ENCODE results near the gene FUT8. TPM values are rescaled to one million over a fixed set of nuclear protein-coding genes. Genes with fewer than 3 reads are reported as not detected.
"Not testable (repeated sequence)": the region's sequence is repeated elsewhere in the genome, so short reads cannot be mapped to it uniquely, and the experiment has no call there.

FUT8 gene
- total RNA-seq, 1 experiment from 2014 or later: 11.8 TPM

GRCh38 chr14:65462411-65462810, 49.9 kb downstream of the FUT8 start:
- no TSS peak for BruUV-seq (replicated peaks)
- H3K4me1 Mint-ChIP-seq (ENCODE audit: insufficient read depth, unreplicated experiment): peaks cover 16% of the 10 kb centered on the region
- H3K27ac Mint-ChIP-seq (ENCODE audit: low read depth, unreplicated experiment): peak overlapping the region; percentile 16
- ChIA-PET CTCF (interaction anchor here (0.7 kb wide), 1 partner anchor 101 kb away, joined by 3 read pairs; no protein-coding TSS in a partner anchor), POLR2A (no interaction called here)
- intact Hi-C loops (cut with micrococcal nuclease): no loop called here
- no peak for DNase-seq (ENCODE audit: unreplicated experiment)
- peaks cover 5% of the 10 kb centered on the region for H3K36me3 Mint-ChIP-seq (ENCODE audit: insufficient read depth, unreplicated experiment)
- H3K27me3 Mint-ChIP-seq (ENCODE audit: insufficient read depth, unreplicated experiment): no peaks in the 10 kb centered on the region
- H3K9me3 Mint-ChIP-seq (ENCODE audit: unreplicated experiment): no peaks in the 10 kb centered on the region
- no peak overlapping the region for H3K4me3 Mint-ChIP-seq (ENCODE audit: unreplicated experiment)
- no peak for TF ChIP-seq CTCF (IDR thresholded peaks at IDR 0.05; ENCODE audit: unreplicated experiment)

- intact Hi-C loops (cut with micrococcal nuclease): no loop called here
- no TSS peak for BruUV-seq (replicated peaks)
- no peak for TF ChIP-seq CTCF (IDR thresholded peaks at IDR 0.05; ENCODE audit: unreplicated experiment)
- POLR2A ChIA-PET: no interaction called here
- H3K27ac Mint-ChIP-seq (ENCODE audit: low read depth, unreplicated experiment): no peak overlapping the region
- DNase-seq (ENCODE audit: unreplicated experiment): no peak
- no peaks in the 10 kb centered on the region for H3K9me3 Mint-ChIP-seq (ENCODE audit: unreplicated experiment)
- no peaks in the 10 kb centered on the region for H3K36me3 Mint-ChIP-seq (ENCODE audit: insufficient read depth, unreplicated experiment)
- CTCF ChIA-PET: interaction anchor here (0.9 kb wide), 1 partner anchor 494 kb away, joined by 3 read pairs; no protein-coding TSS in a partner anchor
- no peak overlapping the region for H3K4me3 Mint-ChIP-seq (ENCODE audit: unreplicated experiment)
- H3K27me3 Mint-ChIP-seq (ENCODE audit: insufficient read depth, unreplicated experiment): no peaks in the 10 kb centered on the region
- H3K4me1 Mint-ChIP-seq (ENCODE audit: insufficient read depth, unreplicated experiment): peaks cover 16% of the 10 kb centered on the region
Measured at GRCh38 chr14:65465584-65465983, 53.1 kb downstream of the FUT8 start.

GRCh38 chr14:65467926-65468325, 55.4 kb downstream of the FUT8 start:
- BruUV-seq (replicated peaks); CTCF ChIA-PET; POLR2A ChIA-PET; H3K27me3 Mint-ChIP-seq (ENCODE audit: insufficient read depth, unreplicated experiment); DNase-seq (ENCODE audit: unreplicated experiment); H3K4me1 Mint-ChIP-seq (ENCODE audit: insufficient read depth, unreplicated experiment); H3K9me3 Mint-ChIP-seq (ENCODE audit: unreplicated experiment); H3K27ac Mint-ChIP-seq (ENCODE audit: low read depth, unreplicated experiment); H3K4me3 Mint-ChIP-seq (ENCODE audit: unreplicated experiment); intact Hi-C loops (cut with micrococcal nuclease); H3K36me3 Mint-ChIP-seq (ENCODE audit: insufficient read depth, unreplicated experiment): not testable (repeated sequence)

GRCh38 chr14:65469903-65470302, 57.4 kb downstream of the FUT8 start:
- BruUV-seq (replicated peaks): no TSS peak
- Mint-ChIP-seq H3K9me3 (ENCODE audit: unreplicated experiment) (no peaks in the 10 kb centered on the region), H3K4me3 (ENCODE audit: unreplicated experiment) (no peak overlapping the region), H3K36me3 (ENCODE audit: insufficient read depth, unreplicated experiment) (no peaks in the 10 kb centered on the region), H3K27ac (ENCODE audit: low read depth, unreplicated experiment) (no peak overlapping the region), H3K4me1 (ENCODE audit: insufficient read depth, unreplicated experiment) (no peaks in the 10 kb centered on the region), H3K27me3 (ENCODE audit: insufficient read depth, unreplicated experiment) (no peaks in the 10 kb centered on the region)
- no peak for TF ChIP-seq CTCF (IDR thresholded peaks at IDR 0.05; ENCODE audit: unreplicated experiment)
- no peak for DNase-seq (ENCODE audit: unreplicated experiment)
- intact Hi-C loops (cut with micrococcal nuclease): no loop called here
- ChIA-PET CTCF (interaction anchor here (0.7 kb wide), 1 partner anchor 1744 kb away, joined by 3 read pairs; no protein-coding TSS in a partner anchor), POLR2A (no interaction called here)

- Mint-ChIP-seq H3K27me3 (ENCODE audit: insufficient read depth, unreplicated experiment) (no peaks in the 10 kb centered on the region), H3K4me3 (ENCODE audit: unreplicated experiment) (no peak overlapping the region), H3K27ac (ENCODE audit: low read depth, unreplicated experiment) (no peak overlapping the region), H3K9me3 (ENCODE audit: unreplicated experiment) (no peaks in the 10 kb centered on the region), H3K36me3 (ENCODE audit: insufficient read depth, unreplicated experiment) (no peaks in the 10 kb centered on the region), H3K4me1 (ENCODE audit: insufficient read depth, unreplicated experiment) (no peaks in the 10 kb centered on the region)
- ChIA-PET POLR2A (no interaction called here), CTCF (interaction anchor here (0.7 kb wide), 1 partner anchor 1744 kb away, joined by 3 read pairs; no protein-coding TSS in a partner anchor)
- BruUV-seq (replicated peaks): no TSS peak
- intact Hi-C loops (cut with micrococcal nuclease): no loop called here
- DNase-seq (ENCODE audit: unreplicated experiment): no peak
- no peak for TF ChIP-seq CTCF (IDR thresholded peaks at IDR 0.05; ENCODE audit: unreplicated experiment)
Measured at GRCh38 chr14:65470404-65470880, 57.9 kb downstream of the FUT8 start.

Measured in MCF 10A (cell line).